ENCODE measurements around the gene DCDC2B. TPM values are rescaled to one million over a fixed set of nuclear protein-coding genes. Genes with fewer than 3 reads are reported as not detected.
A peak's percentile ranks its signal among the peaks of the same experiment; 100 is the strongest.

DCDC2B gene
- polyA plus RNA-seq, 2 of the 4 experiments (the other 2 are of a cell fraction): not detected

GRCh38 chr1:32232558-32233304 is 23.8 kb downstream of the DCDC2B start (continued):
- TF ChIP-seq MAZ (IDR thresholded peaks at IDR 0.05; ENCODE audit: borderline replicate concordance, low read depth, low read length): no peak
- TF ChIP-seq HOXB5 (CRISPR knock-in tag; IDR thresholded peaks at IDR 0.05): no peak

- FAIRE-seq (no peak), DNase-seq (ENCODE audit: low read depth in 1 of 2, low spot score in 1 of 2) (peak in 1 of 2 experiments; percentile 24), ATAC-seq (peak; percentile 36 to 40; a peak in 5 of 6 replicates)
- TF ChIP-seq HMGXB4 (CRISPR knock-in tag; IDR thresholded peaks at IDR 0.05; ENCODE audit: borderline replicate concordance): no peak
- TF ChIP-seq FOXS1 (CRISPR knock-in tag; IDR thresholded peaks at IDR 0.05): no peak
- no peak for TF ChIP-seq RARB (CRISPR knock-in tag; IDR thresholded peaks at IDR 0.05)
- TF ChIP-seq MAZ (IDR thresholded peaks at IDR 0.05; ENCODE audit: borderline replicate concordance, low read depth, low read length): no peak
- TF ChIP-seq EP300 (IDR thresholded peaks at IDR 0.05): no peak
- no peak for TF ChIP-seq CTCF (IDR thresholded peaks at IDR 0.05)
- no peak for TF ChIP-seq CHD4 (IDR thresholded peaks at IDR 0.05; ENCODE audit: borderline replicate concordance)
- no peak for TF ChIP-seq HOXB13 (CRISPR knock-in tag; IDR thresholded peaks at IDR 0.05; ENCODE audit: low read depth)
- no peak for TF ChIP-seq MAFK (IDR thresholded peaks at IDR 0.05; ENCODE audit: partially characterized antibody)
- TF ChIP-seq ZSCAN20 (CRISPR knock-in tag; IDR thresholded peaks at IDR 0.05): no peak
- no peak for TF ChIP-seq TP53 (CRISPR knock-in tag; IDR thresholded peaks at IDR 0.05)
- TF ChIP-seq MYC (IDR thresholded peaks at IDR 0.05; ENCODE audit: borderline replicate concordance, low read length): no peak
- H3K9me3 ChIP-seq: no peaks in the 10 kb centered on the region
- WGBS (ENCODE audit: missing lambda C conversion rate): 85% methylated on average over 5 of the region's 7 CpGs
- H3K4me3 ChIP-seq: no peak overlapping the region
- peak overlapping the region; percentile 79 to 87 for H3K27ac ChIP-seq
- H3K4me2 ChIP-seq: no peak overlapping the region
- ChIA-PET POLR2A (interaction anchor here (0.6 kb wide), 1 partner anchor 56 kb away, joined by 3 read pairs; the partner anchor contains the start of gene TXLNA), CTCF (interaction anchor here (0.8 to 1.4 kb wide), 4 partner anchors 8 to 97 kb away, joined by 3 to 4 read pairs (median 3); no protein-coding TSS in a partner anchor)
- peaks cover 35% of the 10 kb centered on the region for H3K4me1 ChIP-seq
Measured at GRCh38 chr1:32234792-32235191, 25.9 kb downstream of the DCDC2B start.

GRCh38 chr1:32239337-32239736 is 30.4 kb downstream of the DCDC2B start:
- POLR2A ChIA-PET: interaction anchor here (2.2 kb wide), 1 partner anchor 52 kb away, joined by 11 read pairs; the partner anchor contains the start of gene HDAC1
- CTCF ChIA-PET: interaction anchor here (1.9 to 4.8 kb wide), 5 partner anchors 7 to 79 kb away, joined by 6 to 45 read pairs (median 17); no protein-coding TSS in a partner anchor

More at GRCh38 chr1:32239337-32239736, 30.4 kb downstream of the DCDC2B start:
- H3K4me2 ChIP-seq: no peak overlapping the region
- no peak for ATAC-seq
- no peak overlapping the region for H3K27ac ChIP-seq
- H3K4me1 ChIP-seq: peaks cover 51% of the 10 kb centered on the region
- no peak for DNase-seq (ENCODE audit: low read depth in 1 of 2, low spot score in 1 of 2)
- 78% methylated on average over 4 of the region's 4 CpGs for WGBS (ENCODE audit: missing lambda C conversion rate)
- H3K4me3 ChIP-seq: no peak overlapping the region
- H3K9me3 ChIP-seq: no peaks in the 10 kb centered on the region
- no peak for FAIRE-seq
- no peak for TF ChIP-seq RARB (CRISPR knock-in tag; IDR thresholded peaks at IDR 0.05)
- TF ChIP-seq EHMT2 (IDR thresholded peaks at IDR 0.05; ENCODE audit: low read depth): no peak
- TF ChIP-seq SREBF2 (IDR thresholded peaks at IDR 0.05): no peak
- no peak for TF ChIP-seq CBX2 (IDR thresholded peaks at IDR 0.05; ENCODE audit: borderline replicate concordance, low read depth)
- TF ChIP-seq ZSCAN20 (CRISPR knock-in tag; IDR thresholded peaks at IDR 0.05): no peak
- no peak for TF ChIP-seq POLR2AphosphoS2 (conservative IDR thresholded peaks at IDR 0.05; ENCODE audit: low read length)
- TF ChIP-seq ZNF302 (CRISPR knock-in tag; IDR thresholded peaks at IDR 0.05): no peak
- TF ChIP-seq HES2 (IDR thresholded peaks at IDR 0.05): no peak
- no peak for TF ChIP-seq HEYL (CRISPR knock-in tag; IDR thresholded peaks at IDR 0.05)
- TF ChIP-seq CHD4 (IDR thresholded peaks at IDR 0.05; ENCODE audit: borderline replicate concordance): no peak
- no peak for TF ChIP-seq ESRRA (IDR thresholded peaks at IDR 0.05; ENCODE audit: borderline replicate concordance, low read length)
- no peak for TF ChIP-seq HOXB5 (CRISPR knock-in tag; IDR thresholded peaks at IDR 0.05)
- TF ChIP-seq CBX8 (IDR thresholded peaks at IDR 0.05): no peak
- no peak for TF ChIP-seq ATOH8 (CRISPR knock-in tag; IDR thresholded peaks at IDR 0.05; ENCODE audit: low read depth)
- TF ChIP-seq NPAS2 (CRISPR knock-in tag; IDR thresholded peaks at IDR 0.05; ENCODE audit: borderline replicate concordance): no peak
- TF ChIP-seq NFE2L2 (conservative IDR thresholded peaks at IDR 0.05; ENCODE audit: low read length): no peak
- no peak for TF ChIP-seq MAFK (IDR thresholded peaks at IDR 0.05; ENCODE audit: partially characterized antibody)
- TF ChIP-seq E2F6 (IDR thresholded peaks at IDR 0.05; ENCODE audit: borderline replicate concordance, low read depth): no peak
